Astrocyte of the cerebellum (primary cell): ENCODE data around the gene HOXA13.

Experiments
- DNase-seq: peaks from one replicate; pipeline ENCODE4 v3.0.0-alpha.2; 2011; ENCODE audit warnings: low read depth
- H3K4me3 ChIP-seq: 2 replicates; pipeline ENCODE4 v1.5.1; 2011; ENCODE audit warnings: mild to moderate bottlenecking, low read depth, low read length, moderate library complexity
- CTCF ChIP-seq: IDR thresholded peaks from 2 replicates; pipeline ENCODE4 v1.5.1; 2012; ENCODE audit warnings: low read length, low read depth, moderate library complexity, mild to moderate bottlenecking; ENCODE audit errors: missing control alignments
- in situ Hi-C: cut with HindIII; loops from 2 replicates; pipeline ENCODE4 v1.10.0; 2017; ENCODE audit warnings: low sequenced_read_pairs

The HOXA13 gene

GRCh38 chr7:27207348-27207985 is 7.6 kb upstream of the HOXA13 start:
- no peak overlapping the region for H3K4me3 ChIP-seq
- TF ChIP-seq CTCF = no peak
- in situ Hi-C loops = loop anchor here (5.0 to 25.0 kb wide), 2 partner anchors 380 to 705 kb away; no protein-coding TSS in a partner anchor
- DNase-seq = no peak

- in situ Hi-C loops = loop anchor here (5.0 to 25.0 kb wide), 2 partner anchors 382 to 707 kb away; no protein-coding TSS in a partner anchor
- no peak overlapping the region for H3K4me3 ChIP-seq
- no peak for TF ChIP-seq CTCF
- DNase-seq = no peak
These were observed 5.7 kb upstream of the HOXA13 start for GRCh38 chr7:27205325-27206280.

- no peak for TF ChIP-seq CTCF
- DNase-seq = no peak
- H3K4me3 ChIP-seq = no peak overlapping the region
- in situ Hi-C loops = loop anchor here (5.0 to 25.0 kb wide), 2 partner anchors 382 to 707 kb away; no protein-coding TSS in a partner anchor
These were observed 5.0 kb upstream of the HOXA13 start for GRCh38 chr7:27204851-27205322.

- no peak overlapping the region for H3K4me3 ChIP-seq
- in situ Hi-C loops = loop anchor here (25.0 kb wide), 1 partner anchor 383 kb away; no protein-coding TSS in a partner anchor
- no peak for DNase-seq
- no peak for TF ChIP-seq CTCF
These were observed 4.2 kb upstream of the HOXA13 start for GRCh38 chr7:27203964-27204594.

- in situ Hi-C loops = loop anchor here (25.0 kb wide), 1 partner anchor 384 kb away; no protein-coding TSS in a partner anchor
- no peak for DNase-seq
- TF ChIP-seq CTCF = no peak
- no peak overlapping the region for H3K4me3 ChIP-seq
These were observed 3.6 kb upstream of the HOXA13 start for GRCh38 chr7:27203365-27203953.

DNA sequence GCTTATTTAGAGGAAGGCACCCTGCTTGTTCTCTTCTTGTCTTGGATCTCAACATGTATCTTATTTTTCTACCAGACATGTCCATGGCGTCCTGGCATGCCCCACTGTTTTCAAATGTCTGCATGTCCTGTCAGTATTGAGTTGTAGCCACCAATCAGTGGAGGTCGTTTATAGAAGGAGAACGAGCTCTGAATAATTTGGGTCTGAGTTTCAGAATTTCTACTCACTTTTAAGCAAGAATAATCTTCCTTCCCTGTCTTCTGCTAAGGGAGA is 2.9 kb upstream of the HOXA13 start:
- no peak for TF ChIP-seq CTCF
- DNase-seq = no peak
- H3K4me3 ChIP-seq = no peak overlapping the region

More for the DNA sequence above, 2.9 kb upstream of the HOXA13 start:
- in situ Hi-C loops = loop anchor here (25.0 kb wide), 1 partner anchor 385 kb away; no protein-coding TSS in a partner anchor
